ENCODE measurements around the gene SLC6A3.
"Not testable (repeated sequence)": the region's sequence is repeated elsewhere in the genome, so short reads cannot be mapped to it uniquely, and the experiment has no call there.

Gene SLC6A3

DNA sequence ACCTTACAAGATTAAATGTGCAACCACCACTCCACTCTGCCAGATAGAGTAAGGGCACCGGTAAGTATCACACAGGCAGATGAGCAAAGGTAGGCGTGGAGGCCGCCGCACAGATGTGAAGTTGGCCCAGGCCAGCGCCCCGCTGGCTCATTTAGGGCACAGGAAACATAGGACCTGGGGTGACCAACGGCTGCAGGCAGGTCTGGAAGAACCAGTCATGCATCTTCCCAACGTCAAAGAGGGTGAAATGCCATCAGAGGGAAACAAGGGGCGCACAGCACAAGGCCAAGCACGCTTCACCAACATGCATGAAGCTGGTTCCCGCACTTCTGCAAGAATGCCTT, 31.7 kb upstream of the SLC6A3 start:
- no peak for DNase-seq

DNA sequence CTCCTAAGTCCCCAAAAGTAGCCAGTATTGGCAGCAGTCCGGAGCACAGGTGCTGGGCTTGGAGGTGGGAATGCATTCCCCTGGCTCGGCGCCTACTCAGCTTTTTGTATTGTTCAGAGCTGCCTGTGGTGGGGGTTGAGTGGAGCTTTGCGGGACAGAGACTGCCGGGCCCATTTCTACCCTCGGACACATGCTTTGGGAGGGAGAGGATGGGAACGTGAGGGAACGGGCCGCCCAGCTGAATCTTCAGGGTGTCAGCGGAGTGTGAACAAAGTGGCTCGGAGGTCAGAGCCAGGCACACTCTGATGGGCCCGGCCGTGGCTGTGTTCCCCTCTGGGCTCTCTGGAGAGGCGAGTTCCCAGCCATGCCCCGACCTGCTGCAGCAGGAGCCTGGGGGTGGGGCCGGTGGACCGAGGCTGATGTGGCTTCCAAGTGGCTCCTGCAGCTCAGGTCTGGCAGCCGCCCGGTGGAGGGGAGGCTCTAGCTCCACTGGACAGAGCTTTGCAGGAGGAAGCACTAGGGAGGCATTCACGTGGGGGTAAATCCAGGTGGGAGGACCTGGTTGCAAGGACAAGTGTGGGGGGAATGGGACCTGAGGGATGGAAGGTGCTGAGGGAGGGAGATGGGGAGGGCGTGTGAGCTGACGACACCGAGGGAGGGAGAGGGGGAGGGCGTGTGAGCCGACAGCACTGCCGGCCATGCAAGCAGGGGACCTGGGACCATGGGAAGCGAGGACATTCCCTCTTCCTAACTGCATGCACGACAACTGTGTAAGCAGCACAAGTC, 31.1 kb upstream of the SLC6A3 start:
- no peak for DNase-seq

DNA sequence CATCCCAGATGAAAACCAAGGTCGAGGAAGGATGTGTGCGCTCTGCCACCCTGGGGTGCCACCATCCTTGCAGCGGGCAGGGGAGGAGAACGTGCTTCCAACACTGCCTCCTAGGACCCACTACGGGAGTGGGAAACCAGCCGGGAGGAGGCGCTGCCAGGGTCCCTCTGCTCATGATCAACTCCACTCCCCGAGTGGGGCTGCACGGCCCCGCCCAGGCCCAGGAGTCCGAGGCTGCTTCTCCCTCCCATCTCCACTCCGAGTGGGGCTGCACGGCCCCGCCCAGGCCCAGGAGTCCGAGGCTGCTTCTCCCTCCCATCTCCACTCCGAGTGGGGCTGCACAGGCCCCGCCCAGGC, 30.3 kb upstream of the SLC6A3 start:
- DNase-seq: not testable (repeated sequence)

DNA sequence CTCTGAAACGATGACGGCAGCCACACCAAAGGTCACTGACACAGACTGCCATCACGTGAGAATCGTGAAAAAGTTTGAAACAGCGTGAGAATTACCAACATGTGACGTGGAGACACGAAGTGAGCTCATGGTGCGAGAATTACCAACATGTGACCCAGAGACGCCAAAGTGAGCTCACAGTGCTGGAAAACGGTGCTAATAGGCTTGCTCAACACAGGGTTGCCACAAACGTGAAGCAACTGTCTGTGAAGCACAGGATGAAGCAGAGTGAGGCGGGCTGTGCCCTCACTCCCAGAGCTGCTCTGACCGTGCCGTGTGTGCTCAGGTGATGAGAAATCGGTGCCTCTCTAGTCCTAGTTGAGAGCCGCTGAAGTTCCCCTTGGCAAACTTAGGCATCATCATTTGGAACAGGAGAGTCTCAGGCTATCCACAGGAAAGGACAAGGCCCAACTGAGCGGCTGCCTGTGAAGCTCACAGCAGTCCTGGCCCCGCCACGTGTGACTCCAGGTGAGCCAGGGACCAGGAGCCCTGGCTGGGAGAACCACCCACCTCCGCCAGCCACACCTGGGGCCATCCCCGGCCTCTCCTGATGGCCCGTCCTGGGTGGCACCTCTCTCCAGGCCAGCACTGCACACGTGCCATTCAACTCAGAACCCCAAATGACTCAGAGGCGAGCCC, 29.8 kb upstream of the SLC6A3 start:
- no peak for DNase-seq

DNA sequence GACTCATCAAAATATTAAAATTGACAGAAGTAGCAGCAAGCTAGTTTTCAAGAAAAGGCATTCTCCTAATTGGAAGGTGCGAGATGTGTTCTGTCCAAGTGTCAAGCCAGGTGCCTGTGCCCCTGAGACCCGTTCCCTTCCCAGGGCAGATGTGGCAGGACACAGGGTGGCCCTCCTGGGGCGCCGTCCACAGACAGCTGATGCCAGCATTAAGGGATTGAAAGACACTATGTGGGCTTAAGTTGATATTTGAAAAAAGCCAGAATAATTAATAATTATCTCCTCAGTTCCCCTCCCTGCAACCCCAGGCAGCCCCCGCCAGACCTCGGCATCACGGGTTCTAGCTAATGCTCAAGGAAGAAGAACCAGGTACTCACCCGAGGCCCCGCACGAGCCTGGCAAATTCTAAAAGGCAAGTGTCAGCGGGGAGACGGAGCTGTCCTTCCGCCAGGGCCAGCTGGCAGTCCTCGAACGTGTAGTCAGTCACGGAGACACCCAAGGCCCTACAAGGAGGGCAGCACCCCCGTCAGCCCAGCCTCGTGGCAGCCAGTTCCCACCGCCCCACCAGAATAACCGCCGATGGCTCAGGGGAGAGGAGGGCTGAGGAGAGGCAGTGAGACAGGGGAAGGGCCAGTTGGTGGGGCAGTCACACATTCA, 29.1 kb upstream of the SLC6A3 start:
- no peak for DNase-seq

DNA sequence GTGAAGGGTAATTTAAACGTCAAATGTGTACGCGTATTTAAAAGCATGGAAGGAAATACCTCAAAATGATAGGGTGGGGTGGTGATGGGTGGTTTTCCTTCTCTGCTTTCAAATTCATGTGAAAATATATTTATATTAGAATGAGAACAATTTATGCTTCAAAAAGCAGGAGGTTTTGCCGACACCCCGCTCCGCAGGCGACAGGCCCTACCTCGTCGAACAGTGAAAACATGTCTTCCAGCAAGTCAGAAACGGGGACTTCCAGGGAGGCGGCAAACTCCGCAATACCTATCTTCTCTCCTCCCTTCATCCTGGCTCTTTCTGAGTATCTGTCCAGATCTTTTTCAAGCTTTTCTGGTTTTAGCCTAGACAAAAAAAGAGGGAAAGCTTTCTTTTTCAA, 28.5 kb upstream of the SLC6A3 start:
- DNase-seq: no peak

DNA sequence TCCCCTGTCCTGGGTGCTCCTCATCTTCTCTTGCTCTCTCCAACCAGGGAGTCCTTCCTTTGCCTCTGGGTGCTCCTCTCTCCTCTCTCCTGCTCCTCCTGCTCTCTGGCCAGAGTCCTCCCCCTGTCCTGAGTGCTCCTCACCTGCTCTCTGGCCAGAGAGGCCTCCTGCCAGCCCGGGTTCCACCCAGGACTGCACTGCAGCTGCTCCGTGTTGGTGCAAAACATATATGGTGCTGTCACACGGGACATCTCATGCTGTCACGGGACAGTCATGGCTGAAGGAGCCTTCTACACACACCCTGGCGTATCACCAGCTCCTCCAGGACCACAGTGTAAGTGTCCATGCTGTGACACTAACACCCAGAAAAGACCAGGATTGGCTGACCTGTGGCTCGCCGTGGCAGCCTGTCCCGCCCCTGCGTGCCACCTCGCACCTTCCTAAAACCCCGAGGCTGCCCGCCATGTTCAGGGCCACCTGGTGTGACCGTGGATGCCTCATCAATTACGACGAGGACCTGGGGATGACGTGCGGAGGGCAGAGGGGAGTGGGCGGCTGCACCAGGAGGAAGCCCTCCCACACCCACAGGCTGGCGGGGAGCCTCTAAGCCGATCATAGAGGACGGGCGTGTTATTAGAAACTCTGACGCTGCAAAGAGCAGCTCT, 27.9 kb upstream of the SLC6A3 start:
- DNase-seq: no peak

DNA sequence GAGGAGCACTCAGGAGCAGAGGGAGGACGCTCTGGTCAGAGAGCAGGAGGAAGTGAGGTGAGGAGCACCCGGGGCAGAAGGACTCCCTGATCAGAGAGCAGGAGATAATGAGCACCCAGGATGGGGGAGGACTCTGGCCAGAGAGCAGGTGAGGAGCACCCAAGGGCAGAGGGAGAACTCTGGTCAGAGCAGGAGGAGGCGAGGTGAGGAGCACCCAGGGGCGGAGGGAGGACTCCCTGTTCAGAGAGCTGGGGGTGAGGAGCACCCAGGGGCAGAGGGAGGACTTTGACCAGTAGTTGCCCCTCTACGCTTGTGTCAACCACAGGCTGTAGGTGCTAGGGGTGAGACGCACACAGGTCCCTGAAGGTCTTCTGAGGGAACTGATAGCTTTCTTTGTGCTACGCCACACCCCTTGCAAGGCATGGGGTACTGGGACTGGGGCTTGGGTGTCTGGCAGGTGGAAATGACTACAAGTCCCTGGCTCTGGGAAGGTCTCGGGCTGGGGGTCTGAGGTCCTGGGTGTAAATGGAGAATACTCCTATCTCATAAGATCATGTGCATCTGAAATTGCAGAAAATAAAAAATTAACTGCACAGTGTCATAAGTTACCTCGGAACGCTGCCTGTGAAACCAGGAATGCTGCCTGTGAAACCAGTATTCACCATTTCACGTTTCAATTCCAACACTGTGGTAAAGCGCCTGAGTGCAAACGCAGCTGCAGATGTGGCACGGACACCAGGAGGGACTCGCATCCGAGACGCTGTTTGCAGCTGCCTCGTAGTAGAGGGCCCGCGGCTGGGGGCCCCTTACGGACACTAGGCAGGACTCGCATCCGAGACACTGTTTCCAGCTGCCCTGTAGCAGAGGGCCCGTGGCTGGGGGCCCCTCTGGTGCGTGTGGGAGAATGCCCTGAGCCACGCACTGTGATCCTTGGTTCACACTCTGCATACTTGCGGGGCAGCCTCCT, 27.0 kb upstream of the SLC6A3 start:
- DNase-seq: no peak

DNA sequence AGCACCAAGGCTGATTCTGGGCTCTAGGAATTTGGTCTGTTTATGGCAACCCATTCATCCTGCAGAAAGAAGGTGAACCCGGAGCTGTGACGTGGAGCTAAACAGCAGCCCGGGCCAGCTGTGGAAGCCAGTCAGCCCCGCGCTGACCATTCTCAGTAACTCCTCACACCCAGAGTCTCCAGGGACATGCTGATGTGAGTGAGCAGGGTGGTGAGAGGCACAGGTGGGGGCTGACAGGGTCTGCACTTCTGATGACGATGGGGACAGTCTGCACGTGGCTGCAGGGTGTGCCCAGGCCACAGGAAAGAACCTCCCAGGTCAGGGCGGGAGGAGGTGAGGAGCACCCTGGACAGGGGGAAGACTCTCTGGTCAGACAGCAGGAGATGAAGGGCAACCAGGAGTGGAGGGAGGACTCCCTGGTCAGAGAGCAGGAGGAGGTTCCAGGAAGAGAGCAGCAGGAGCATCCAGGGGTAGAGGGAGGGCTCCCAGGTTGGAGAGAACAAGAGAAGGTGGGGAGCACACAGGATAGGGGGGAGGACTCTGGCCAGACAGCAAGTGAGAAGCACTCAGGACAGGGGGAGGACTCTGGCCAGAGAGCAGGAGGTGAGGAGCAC, 26.1 kb upstream of the SLC6A3 start:
- DNase-seq: no peak

DNA sequence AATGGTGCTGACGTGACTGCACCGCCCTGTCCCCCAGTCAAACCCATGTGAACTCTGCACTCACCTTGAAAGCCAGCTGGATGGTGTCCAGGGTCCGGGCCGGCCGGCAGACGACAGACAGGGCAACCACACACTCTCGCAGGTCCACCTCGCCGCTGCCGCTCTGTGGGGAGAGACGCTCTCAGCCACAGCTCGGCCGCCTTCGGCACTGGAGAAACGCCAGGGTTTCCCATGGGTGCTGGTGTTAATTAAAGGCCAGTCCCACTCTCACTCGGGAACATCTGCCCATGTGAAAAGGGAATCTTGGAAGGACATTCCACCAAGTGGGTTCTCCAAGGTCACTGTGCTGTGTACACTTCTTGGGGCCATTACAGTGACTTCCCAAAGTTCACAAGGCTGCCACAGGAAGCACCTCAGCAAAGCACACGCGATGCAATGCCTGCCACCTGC, 25.5 kb upstream of the SLC6A3 start:
- DNase-seq: no peak

DNA sequence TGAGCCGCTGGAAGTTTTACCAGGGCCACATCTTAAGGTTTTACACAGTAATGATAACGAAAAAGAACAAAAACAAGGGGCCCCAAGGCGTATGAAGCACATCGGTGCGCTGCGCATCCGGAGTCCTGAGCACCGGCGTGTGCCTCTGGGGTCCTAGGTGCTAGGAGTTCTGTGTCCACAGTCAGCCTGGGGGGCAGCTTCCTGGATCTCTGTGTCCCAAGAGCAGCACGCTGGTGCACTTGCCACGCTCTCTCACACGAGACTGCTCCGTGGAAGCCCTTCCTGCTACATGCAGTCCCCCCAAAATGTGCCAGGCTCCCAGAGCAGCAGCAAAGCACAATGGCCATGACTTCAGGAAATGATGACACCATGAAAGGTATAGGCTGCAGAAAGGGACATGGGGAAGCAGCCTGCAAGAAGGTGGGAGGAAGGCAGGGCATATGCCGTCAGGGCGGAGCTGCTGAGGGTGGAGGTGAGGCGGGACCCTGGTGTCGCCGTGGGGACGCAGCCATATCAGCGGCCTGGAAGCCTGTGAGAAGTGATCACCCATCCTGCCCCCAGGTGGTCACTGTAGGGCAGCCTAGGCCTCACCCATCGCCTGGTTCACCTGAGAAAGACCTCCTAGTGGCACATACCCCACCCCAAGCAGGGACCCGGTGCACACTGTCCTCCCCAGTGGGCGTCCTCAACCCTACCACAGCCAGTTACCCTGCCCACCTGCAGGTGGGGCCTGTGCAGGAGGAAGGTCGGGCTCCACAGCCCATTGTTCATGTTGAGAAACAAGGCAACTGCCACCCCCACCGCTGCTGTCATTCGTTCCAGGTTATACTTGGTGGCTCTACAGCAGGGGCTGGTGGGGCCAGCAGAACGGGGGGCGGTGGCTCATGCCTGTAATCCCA, 23.6 kb upstream of the SLC6A3 start:
- DNase-seq: no peak

DNA sequence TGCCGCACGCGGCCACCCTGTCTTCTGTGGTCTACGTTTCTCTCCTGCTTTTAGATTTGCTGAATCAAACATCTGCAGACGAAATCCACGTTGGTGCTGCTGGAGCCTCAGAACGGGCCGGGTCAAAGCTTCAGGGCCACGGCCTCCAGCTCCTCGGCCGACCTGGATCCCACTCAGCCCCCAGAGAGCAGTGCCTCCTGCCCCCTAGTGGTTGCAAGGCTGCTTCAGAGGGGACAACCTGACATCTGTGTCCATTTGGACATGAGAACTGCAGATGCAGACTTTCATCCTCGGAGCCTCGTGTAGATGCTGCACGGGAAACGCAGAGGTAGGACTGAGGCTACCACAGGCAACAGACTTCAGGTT, 23.0 kb upstream of the SLC6A3 start:
- DNase-seq: no peak

DNA sequence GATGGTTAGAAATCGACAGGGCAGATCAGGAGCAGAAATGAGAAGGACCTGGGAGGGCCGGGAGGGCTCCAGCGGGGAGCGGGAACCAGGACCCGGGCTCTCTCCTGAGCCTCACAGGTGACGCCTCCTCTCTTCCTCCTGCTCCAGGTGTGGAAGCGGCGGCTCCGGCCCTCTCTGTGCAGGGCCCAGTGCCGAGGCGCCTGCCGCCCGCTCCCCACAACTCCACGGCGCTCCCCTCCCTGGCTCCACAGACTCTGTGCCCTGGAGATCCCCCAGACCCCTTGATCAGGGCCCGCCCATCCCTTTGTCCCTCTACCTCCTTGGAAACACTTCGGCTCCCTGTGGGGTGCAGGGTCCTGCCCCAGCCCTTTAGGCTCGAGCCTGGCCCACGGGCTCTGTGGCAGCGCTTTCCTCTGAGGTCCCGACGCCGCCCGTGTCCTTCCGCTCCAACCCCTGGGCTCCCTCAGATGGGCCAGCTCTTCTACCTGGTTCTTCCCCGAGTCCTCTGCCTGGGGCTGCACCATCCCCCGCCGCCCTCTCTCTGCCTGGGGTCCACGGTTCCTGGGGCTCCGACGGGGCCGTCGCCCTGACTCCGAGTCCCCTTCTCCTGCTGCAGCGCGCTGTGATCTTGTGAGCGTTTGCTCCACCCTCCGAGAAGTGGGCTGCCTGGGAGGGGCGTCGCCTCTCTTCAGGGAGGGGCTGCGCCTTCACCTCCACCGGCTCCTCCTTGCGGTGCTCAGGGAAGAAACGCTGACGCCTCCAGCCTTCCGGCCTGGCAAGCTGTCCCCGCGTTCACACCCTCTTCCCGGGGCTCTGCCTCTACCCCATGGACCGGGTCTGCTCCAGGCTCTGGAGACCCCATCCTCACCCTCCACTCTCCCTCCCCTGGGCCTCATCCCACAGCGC, 22.4 kb upstream of the SLC6A3 start:
- no peak for DNase-seq

DNA sequence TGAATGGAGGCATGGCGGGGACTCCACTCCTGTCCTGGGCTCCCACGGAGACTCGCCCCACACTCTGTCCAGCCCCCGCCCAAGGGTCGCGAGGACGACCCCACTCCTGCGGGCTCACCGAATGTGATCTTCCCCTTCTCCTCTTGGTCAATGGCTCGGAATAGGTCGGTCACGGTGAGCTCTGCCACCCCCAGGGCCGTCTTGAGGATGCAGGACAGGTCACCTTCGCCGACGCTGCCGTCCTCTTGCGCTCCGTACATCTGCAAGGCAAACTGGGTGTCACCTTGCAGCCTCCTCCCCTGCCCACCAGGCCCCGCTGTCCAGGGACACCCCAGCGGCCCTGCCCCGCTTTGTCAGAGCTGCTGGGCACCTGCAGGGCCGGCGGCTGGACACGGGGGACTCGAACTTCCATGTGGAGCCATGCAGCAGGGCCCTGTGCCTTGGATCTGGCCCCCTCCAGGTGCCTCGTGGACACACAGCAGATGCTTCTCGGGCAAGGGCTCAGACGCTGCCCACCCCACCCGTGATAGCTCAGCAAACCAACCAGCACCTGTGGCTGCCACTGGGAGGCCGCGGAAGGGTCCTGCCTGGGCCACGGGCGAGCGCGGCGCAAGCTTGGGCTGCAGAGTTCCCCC, 21.5 kb upstream of the SLC6A3 start:
- DNase-seq: no peak

DNA sequence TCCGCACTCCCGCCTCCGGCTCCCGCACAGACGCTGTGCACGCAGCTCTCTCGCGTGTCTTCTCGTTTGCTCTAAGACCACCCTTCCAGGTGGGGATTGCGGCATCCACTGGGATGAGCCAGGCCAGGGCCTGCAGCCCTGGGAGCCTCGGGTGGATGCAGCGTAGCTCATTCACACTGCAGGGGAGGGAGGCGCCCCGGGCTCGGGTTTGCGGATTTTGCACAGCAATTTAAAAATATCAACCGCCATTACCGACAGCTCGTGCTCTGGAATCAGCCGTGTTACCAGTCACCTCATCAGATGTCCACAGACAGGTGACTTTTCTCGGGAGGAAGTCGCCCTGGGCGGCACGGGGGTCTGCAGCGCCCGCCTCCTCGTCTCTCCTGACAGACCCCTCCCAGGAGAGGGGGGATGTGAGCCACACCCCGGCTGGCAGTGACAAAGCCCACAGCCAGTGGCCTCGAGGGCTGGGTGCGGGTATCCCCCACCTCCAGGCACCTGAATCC, 20.8 kb upstream of the SLC6A3 start:
- no peak for DNase-seq

DNA sequence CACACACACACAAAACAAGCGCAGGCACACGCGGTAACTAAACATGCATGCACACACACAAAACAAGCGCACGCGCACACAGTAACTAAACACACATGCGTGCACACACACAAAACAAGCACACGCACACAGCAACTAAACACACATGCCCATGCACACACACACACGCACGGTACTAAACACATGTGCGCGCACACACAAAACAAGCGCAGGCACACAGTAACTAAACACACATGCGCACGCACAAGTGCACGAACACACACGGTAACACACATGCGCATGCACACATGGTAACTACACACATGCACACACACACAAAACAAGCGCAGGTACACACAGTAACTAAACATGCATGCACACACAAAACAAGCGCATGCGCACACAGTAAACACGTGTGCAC, 19.9 kb upstream of the SLC6A3 start:
- DNase-seq: no peak

DNA sequence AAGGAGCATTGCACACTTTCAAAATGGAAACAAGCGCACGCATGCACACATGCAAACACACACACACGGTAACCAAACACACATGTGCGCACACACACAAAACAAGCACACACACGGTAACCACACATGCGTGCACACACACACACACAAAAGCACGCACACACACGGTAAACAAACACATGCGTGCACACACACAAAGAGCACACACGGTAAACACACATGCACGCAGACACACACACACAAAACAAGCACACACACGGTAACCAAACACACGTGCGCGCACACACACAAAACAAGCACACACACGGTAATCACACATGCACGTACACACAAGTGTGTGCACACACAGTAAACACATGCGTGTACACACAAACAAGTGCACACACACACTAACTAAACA, 19.3 kb upstream of the SLC6A3 start:
- no peak for DNase-seq

DNA sequence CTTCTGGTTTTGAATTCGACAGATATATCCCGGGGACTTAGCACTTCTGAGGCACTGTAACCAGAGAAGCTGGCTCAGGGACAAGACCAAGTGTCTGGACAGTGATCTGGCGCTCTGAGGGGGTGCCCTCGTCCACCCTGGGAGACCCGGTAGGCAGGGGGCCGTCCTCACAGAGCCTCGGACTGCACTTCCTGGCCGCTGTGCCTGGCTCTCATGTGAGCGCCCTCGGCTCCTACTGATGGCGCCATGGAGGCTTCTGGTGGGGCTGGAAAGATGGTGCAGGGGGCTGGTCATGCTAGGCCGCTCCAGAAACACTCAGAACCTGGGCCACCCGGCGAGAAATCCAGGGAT, 18.8 kb upstream of the SLC6A3 start:
- DNase-seq: no peak

DNA sequence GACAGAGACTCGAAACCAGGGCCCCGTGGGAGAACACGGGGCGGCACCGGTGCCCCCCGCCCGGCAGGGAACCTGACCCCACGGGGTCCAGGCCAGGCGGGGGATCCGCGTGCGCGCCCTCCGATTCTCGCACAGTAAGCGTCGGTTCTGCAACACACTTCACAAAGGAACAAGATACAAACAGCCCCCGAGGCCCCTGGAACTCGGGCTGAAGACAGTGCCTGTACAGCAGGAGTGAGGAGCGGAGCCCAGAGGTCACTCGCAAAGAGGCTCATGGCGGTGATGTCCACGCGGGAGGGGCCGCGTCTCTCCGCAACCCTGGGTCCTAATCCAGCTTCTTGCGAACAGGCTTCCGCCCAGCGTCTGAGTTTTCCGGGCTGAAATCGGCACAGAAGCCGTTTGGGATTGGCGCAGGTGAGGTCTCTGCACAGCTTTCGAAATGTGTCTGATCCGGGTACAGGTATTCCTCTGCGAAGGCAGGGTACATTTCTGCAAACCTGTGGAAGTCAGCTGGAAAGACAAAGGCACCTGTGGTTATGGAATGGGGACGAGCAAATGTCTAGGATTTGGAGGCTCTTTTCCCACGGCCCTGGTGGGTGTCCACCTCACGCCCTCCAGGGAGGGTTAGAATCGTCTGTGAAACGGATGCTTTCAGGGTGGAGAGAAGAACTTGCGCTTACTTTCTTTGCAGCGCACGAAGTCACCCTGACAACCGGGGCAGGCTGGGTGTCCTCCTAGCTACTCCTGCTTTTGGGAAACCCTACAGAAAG, 18.3 kb upstream of the SLC6A3 start:
- no peak for DNase-seq

All from NCI-H1048 (cell line).